B cell (primary cell): ENCODE data around the gene PHF20. TPM values are rescaled to one million over a fixed set of nuclear protein-coding genes. Genes with fewer than 3 reads are reported as not detected.

Experiments used
- ATAC-seq: fragments of 200-7000 bp; cut with Tn5 transposase; one replicate; pipeline ENCODE4 v1.10.0; 2021; ENCODE audit warnings: low read depth, mild to moderate bottlenecking, moderate number of reproducible peaks, moderate library complexity
- CTCF ChIA-PET: fragments of 350-600 bp; sonication (Branson Sonifier 250); formaldehyde crosslinking; loops from one replicate; lab custom pipeline; 2021; ENCODE audit warnings: antibody characterized with exemption, inconsistent platforms; lab: Charles Lee
- POLR2A ChIA-PET: fragments of 350-600 bp; sonication (Branson Sonifier 250); formaldehyde crosslinking; loops from one replicate; lab custom pipeline; 2021; ENCODE audit warnings: antibody characterized with exemption; lab: Charles Lee
- DNase-seq: peaks from one replicate; pipeline ENCODE4 v3.0.0; 2013
- H2AFZ ChIP-seq: 2 replicates; pipeline ENCODE4 v1.6.1; 2012; ENCODE audit warnings: mild to moderate bottlenecking, low read depth, low read length; ENCODE audit not compliant: insufficient read depth, poor library complexity, severe bottlenecking
- H3K27ac ChIP-seq, 2 donors: 1 replicate in 1 of 2; 2 replicates in 1 of 2; pipeline ENCODE4 v1.5.1; 2012 to 2013; ENCODE audit warnings: low read length in 2 of 2, mild to moderate bottlenecking in 2 of 2, moderate library complexity in 1 of 2
- H3K27me3 ChIP-seq, 4 experiments: fragments of 200-600 bp in 1 of 4; sonication (generic) in 1 of 4; replicated peaks in 1 of 4; 1 replicate in 2 of 4; 2 replicates in 2 of 4; pipeline versions ENCODE4 v1.6.1 to v1.7.0; 2013 to 2016; ENCODE audit warnings: low read length in 3 of 4, mild to moderate bottlenecking in 2 of 4, mixed read lengths in 1 of 4, moderate library complexity in 1 of 4; ENCODE audit not compliant: insufficient read depth in 4 of 4, control insufficient read depth in 3 of 4; ENCODE audit errors: control extremely low read depth in 1 of 4
- H3K36me3 ChIP-seq, 2 experiments: replicated peaks in 1 of 2; 1 replicate in 1 of 2; 2 replicates in 1 of 2; pipeline versions ENCODE4 v1.6.1 to v1.7.1; 2013; ENCODE audit warnings: low read length in 1 of 2; ENCODE audit not compliant: insufficient read depth in 2 of 2, control insufficient read depth in 1 of 2; ENCODE audit errors: control extremely low read depth in 1 of 2, extremely low read depth in 1 of 2
- H3K4me1 ChIP-seq, 2 donors: fragments of 200-600 bp in 1 of 2; sonication (generic) in 1 of 2; 1 replicate in 1 of 2; 2 replicates in 1 of 2; pipeline versions ENCODE4 v1.5.1 to v1.6.1; 2013 to 2017; ENCODE audit warnings: low read length in 2 of 2; ENCODE audit not compliant: control insufficient read depth in 2 of 2, insufficient read depth in 2 of 2
- H3K4me2 ChIP-seq: replicated peaks from 2 replicates; pipeline ENCODE3; 2012; ENCODE audit warnings: mild to moderate bottlenecking, low read depth, low read length; ENCODE audit not compliant: poor library complexity, severe bottlenecking
- H3K4me3 ChIP-seq, 5 experiments: fragments of 200-600 bp in 1 of 5; sonication (generic) in 1 of 5; 1 replicate in 3 of 5; 2 replicates in 2 of 5; pipeline versions ENCODE4 v1.5.1 to v1.7.0; 2011 to 2016; ENCODE audit warnings: low read length in 4 of 5, mild to moderate bottlenecking in 4 of 5, low read depth in 2 of 5, control low read depth in 1 of 5, moderate library complexity in 1 of 5; ENCODE audit not compliant: insufficient read depth in 1 of 5; ENCODE audit errors: control extremely low read depth in 1 of 5, extremely low read depth in 1 of 5
- H3K79me2 ChIP-seq: fragments of 200-600 bp; sonication (generic); one replicate; pipeline ENCODE4 v1.6.0; 2016; ENCODE audit warnings: low read length; ENCODE audit not compliant: control insufficient read depth, insufficient read depth
- H3K9ac ChIP-seq: fragments of 200-600 bp; sonication (generic); 2 replicates; pipeline ENCODE4 v1.6.1; 2017; ENCODE audit warnings: mild to moderate bottlenecking, low read length, moderate library complexity
- H3K9me3 ChIP-seq, 3 donors: one replicate each; pipeline versions ENCODE4 v1.6.1 to v1.7.1; 2013; ENCODE audit warnings: low read length in 2 of 3; ENCODE audit not compliant: control insufficient read depth in 2 of 3, insufficient read depth in 1 of 3; ENCODE audit errors: control extremely low read depth in 1 of 3
- H4K20me1 ChIP-seq: 2 replicates; pipeline ENCODE4 v1.6.0; 2012; ENCODE audit warnings: mild to moderate bottlenecking, low read length; ENCODE audit not compliant: insufficient read depth, control insufficient read depth, poor library complexity, severe bottlenecking
- H3K27ac Mint-ChIP-seq: one replicate; pipeline ENCODE4 v1.8.0; 2021; ENCODE audit warnings: mixed read lengths
- H3K27me3 Mint-ChIP-seq: one replicate; pipeline ENCODE4 v1.8.0; 2021; ENCODE audit warnings: mixed read lengths
- H3K4me1 Mint-ChIP-seq: one replicate; pipeline ENCODE4 v1.8.0; 2021; ENCODE audit warnings: mixed read lengths
- H3K4me3 Mint-ChIP-seq: one replicate; pipeline ENCODE4 v1.8.0; 2021; ENCODE audit warnings: mixed read lengths
- H3K9me3 Mint-ChIP-seq: one replicate; pipeline ENCODE4 v1.8.0; 2022; ENCODE audit warnings: mixed read lengths; ENCODE audit not compliant: insufficient read depth
- EZH2 ChIP-seq: IDR thresholded peaks from 2 replicates; pipeline ENCODE4 v1.6.1; 2012; ENCODE audit warnings: borderline replicate concordance, low read depth, mild to moderate bottlenecking, moderate library complexity, low read length; ENCODE audit not compliant: insufficient read depth, poor library complexity, severe bottlenecking
- WGBS: methylation state at CpG from one replicate; pipeline ENCODE4 v1.1.5; 2013; ENCODE audit warnings: missing lambda C conversion rate; ENCODE audit not compliant: insufficient coverage; 5-methylcytosine and 5-hydroxymethylcytosine counted together
- intact Hi-C: fragments of 100-400 bp; cut with micrococcal nuclease; formaldehyde crosslinking; loops from one replicate; pipeline ENCODE4 v1.10.0; 2022
- polyA plus RNA-seq: library from polyadenylated mRNA; depleted of rRNA; stranded (reverse); fragments of >200 nt; gene quantifications from 2 replicates; pipeline ENCODE4 v1.2.3, GENCODE V29; 2012
- total RNA-seq, 2 donors: library from RNA; stranded (reverse); fragments of 120-200 nt in 1 of 2; gene quantifications; 1 replicate in 1 of 2; 2 replicates in 1 of 2; pipeline versions ENCODE4 v1.2.3 to v1.2.4, GENCODE V29; 2013 to 2022
- TF ChIP-seq, protein P1 (sequence below): fragments of 200-600 bp; IDR thresholded peaks from one replicate; pipeline ENCODE4 v1.8.0; 2022; ENCODE audit warnings: antibody characterized with exemption, mild to moderate bottlenecking

The PHF20 gene
- total and polyA plus RNA-seq, 2 donors (not counting 1 experiment from before 2014, with no cell fraction given): 53.6 to 92.3 TPM

DNA sequence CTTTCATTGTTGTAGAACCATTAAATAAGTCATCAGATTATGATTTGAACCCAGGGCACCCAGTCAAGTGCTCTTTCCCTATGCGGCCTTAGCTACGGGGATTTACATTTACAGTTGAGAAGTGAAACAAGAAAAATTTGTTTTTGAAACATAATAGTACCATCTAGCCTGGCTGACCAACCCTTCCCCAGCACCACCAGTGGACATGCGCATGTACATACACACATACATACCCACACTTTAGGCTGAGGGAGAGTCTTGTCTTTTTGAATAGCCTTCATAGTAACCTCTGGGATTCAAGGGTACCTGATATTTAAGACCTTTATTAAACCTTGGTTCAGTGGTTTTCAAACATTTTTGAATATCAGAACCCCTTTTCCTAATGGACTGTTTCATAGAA is 148.7 kb downstream of the PHF20 start:
- intact Hi-C loops: no loop called here
- Histone ChIP-seq H3K4me3 (no peak overlapping the region), H3K4me1 (no peaks in the 10 kb centered on the region), H3K27ac (no peak overlapping the region), H3K4me2 (no peak overlapping the region), H4K20me1 (no peaks in the 10 kb centered on the region), H3K79me2 (no peaks in the 10 kb centered on the region), H2AFZ (no peak overlapping the region), H3K9ac (no peak overlapping the region), H3K36me3 (peaks cover 12 to 56% of the 10 kb centered on the region in 2 experiments), H3K27me3 (no peaks in the 10 kb centered on the region), H3K9me3 (no peaks in the 10 kb centered on the region)
- Mint-ChIP-seq H3K9me3 (no peaks in the 10 kb centered on the region), H3K27me3 (no peaks in the 10 kb centered on the region), H3K4me3 (no peak overlapping the region), H3K27ac (no peak overlapping the region), H3K4me1 (no peaks in the 10 kb centered on the region)
- 100% methylated on average over 1 of the region's 3 CpGs for WGBS
- DNase-seq: no peak
- ATAC-seq: no peak
- ChIA-PET POLR2A (no interaction called here), CTCF (no interaction called here)
- no peak for TF ChIP-seq EZH2
- TF ChIP-seq, protein P1, sequence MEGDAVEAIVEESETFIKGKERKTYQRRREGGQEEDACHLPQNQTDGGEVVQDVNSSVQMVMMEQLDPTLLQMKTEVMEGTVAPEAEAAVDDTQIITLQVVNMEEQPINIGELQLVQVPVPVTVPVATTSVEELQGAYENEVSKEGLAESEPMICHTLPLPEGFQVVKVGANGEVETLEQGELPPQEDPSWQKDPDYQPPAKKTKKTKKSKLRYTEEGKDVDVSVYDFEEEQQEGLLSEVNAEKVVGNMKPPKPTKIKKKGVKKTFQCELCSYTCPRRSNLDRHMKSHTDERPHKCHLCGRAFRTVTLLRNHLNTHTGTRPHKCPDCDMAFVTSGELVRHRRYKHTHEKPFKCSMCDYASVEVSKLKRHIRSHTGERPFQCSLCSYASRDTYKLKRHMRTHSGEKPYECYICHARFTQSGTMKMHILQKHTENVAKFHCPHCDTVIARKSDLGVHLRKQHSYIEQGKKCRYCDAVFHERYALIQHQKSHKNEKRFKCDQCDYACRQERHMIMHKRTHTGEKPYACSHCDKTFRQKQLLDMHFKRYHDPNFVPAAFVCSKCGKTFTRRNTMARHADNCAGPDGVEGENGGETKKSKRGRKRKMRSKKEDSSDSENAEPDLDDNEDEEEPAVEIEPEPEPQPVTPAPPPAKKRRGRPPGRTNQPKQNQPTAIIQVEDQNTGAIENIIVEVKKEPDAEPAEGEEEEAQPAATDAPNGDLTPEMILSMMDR: no peak

DNA sequence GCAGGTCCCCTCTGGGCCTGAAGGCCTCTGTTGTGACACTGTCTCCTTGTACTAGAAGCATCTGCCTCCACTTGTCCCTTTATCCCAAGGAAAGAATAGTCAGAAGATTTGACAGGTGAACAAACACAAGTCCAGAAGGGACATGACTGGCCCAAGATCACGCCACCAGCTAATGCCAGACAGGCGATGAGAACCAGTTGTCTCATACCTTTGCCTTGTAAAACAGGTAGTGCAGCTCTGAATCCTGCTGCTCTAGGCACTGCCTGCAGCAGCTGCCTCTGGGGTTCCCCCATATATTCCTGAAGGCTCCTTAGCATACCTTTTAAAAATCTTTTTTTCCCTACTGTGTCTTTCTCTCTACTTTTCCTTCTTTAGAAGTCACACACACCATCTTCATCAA is 157.5 kb downstream of the PHF20 start:
- H3K9me3 ChIP-seq: no peaks in the 10 kb centered on the region
- H4K20me1 ChIP-seq: peaks cover 11% of the 10 kb centered on the region
- Mint-ChIP-seq H3K27me3 (no peaks in the 10 kb centered on the region), H3K4me3 (no peak overlapping the region), H3K9me3 (no peaks in the 10 kb centered on the region), H3K27ac (no peak overlapping the region), H3K4me1 (no peaks in the 10 kb centered on the region)
- H3K27ac ChIP-seq: no peak overlapping the region
- no peak for TF ChIP-seq EZH2
- TF ChIP-seq, protein P1: no peak
- intact Hi-C loops: no loop called here
- ATAC-seq (no peak), DNase-seq (no peak)
- H3K4me3 ChIP-seq: no peak overlapping the region
- H3K79me2 ChIP-seq: peaks cover 23% of the 10 kb centered on the region
- ChIA-PET CTCF (interaction anchor here (0.6 kb wide), 1 partner anchor 833 kb away, joined by 3 read pairs; no protein-coding TSS in a partner anchor), POLR2A (no interaction called here)
- H3K4me2 ChIP-seq: no peak overlapping the region
- H3K4me1 ChIP-seq: no peaks in the 10 kb centered on the region
- H3K36me3 ChIP-seq: peaks cover 10 to 58% of the 10 kb centered on the region in 2 experiments
- no peak overlapping the region for H3K9ac ChIP-seq
- no peaks in the 10 kb centered on the region for H3K27me3 ChIP-seq
- WGBS: 100% methylated on average over 2 of the region's 2 CpGs
- no peak overlapping the region for H2AFZ ChIP-seq
